ENCODE data around the gene CHDH. TPM values are rescaled to one million over a fixed set of nuclear protein-coding genes. Genes with fewer than 3 reads are reported as not detected.

Gene CHDH
- polyA plus RNA-seq, 3 donors, result 0.22 to 5.4 (median 0.92) TPM

DNA sequence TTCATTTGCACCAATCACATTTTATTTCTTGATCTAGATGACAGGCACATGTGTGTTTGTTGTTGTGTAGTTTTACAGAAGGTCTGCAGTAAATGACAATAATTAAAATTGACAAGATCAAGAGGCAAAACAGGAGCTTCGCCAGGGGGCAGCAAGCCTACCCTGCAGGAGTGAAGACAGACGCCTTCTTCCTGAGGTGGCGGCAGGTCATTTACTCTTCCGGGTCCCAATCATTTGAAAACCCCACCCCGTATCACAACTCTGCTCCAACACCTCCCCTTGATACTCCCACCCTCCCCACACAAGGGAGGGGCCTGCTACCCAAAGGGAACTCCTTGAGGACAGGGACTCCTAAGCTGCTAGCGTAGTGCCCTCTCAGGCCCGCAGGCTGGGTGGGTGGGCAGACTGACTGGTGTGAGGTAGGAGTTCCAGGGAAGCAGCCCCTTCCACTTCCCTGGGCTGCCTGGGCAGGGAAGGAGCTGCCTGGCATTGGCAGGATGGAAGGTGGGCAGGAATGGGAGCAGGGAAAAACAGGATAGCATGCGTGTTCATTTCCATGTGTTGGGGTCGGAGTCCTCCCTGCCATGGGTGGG, 13.1 kb downstream of the CHDH start:
- H3K27ac ChIP-seq (ENCODE audit: low read depth, low read length), result no peak overlapping the region
- whole genome bisulfite sequencing, 3 donors, result 83 to 89% (median 87%) methylated on average over 9 of the region's 9 CpGs

DNA sequence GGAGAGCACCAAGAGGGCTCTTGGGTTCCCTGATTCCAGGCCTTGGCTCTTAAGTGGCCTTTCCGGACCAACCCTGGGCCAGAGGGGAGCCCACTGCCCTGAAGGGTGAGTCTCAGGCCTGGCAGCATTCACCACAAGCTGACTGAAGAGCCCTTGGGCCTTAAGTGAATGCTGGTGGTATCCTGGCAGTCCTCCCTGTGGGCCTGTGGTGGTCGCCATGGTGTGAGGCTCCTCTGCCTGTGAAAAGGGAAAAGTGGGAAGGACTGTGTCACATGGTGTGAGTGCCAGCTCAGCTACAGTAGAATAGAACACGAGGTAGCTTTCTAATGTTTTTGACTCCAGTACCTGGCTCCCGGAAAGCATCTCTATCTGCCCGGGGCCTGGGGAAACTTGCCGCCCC, 15.3 kb downstream of the CHDH start:
- 81 to 88% (median 86%) methylated on average over 6 of the region's 6 CpGs for WGBS, 3 donors

DNA sequence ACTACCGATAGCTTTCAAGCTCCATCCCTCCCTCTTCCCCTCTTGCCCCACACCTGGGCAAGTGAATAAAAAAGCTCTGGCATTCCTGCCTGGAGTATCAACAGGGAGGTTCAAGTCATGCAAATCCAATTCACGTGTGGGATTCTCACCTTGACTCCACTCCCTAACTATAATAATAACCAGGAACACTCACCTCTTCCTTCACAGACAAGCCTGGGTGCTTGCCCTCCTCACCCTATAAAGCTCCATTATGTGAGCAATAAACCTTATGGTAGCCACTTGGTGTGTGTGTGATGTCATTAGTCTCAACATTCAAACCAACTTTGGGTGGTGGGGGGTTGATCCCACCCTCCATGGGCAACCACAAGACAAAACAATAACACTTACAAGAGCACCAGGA, 16.6 kb downstream of the CHDH start:
- WGBS, 3 donors, result 80 to 85% (median 84%) methylated on average over 2 of the region's 2 CpGs

More for the DNA sequence above, 15.3 kb downstream of the CHDH start:
- H3K27ac ChIP-seq (ENCODE audit: low read depth, low read length), result no peak overlapping the region

DNA sequence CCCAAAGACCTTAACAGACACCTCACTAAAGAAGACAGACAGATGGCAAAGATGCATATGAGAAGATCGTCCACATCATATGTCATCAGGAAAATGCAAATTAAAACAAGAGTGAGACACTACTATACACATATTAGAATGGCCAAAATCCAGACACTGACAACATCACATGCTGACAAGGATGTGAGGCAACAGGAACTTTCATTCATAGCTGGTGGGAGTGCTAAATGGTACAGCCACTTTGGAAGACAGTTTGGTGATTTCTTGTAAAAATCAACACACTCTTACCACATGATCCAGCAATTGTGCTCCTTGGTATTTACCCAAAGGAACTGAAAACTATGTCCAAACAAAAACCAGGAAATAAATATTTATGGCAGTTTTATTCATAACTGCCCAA, 17.6 kb downstream of the CHDH start:
- WGBS, 3 donors, result 68 to 89% (median 71%) methylated on average over 1 of the region's 1 CpG
- H3K27ac ChIP-seq (ENCODE audit: low read depth, low read length), result no peak overlapping the region

More for the DNA sequence above, 16.6 kb downstream of the CHDH start:
- H3K27ac ChIP-seq (ENCODE audit: low read depth, low read length), result no peak overlapping the region

DNA sequence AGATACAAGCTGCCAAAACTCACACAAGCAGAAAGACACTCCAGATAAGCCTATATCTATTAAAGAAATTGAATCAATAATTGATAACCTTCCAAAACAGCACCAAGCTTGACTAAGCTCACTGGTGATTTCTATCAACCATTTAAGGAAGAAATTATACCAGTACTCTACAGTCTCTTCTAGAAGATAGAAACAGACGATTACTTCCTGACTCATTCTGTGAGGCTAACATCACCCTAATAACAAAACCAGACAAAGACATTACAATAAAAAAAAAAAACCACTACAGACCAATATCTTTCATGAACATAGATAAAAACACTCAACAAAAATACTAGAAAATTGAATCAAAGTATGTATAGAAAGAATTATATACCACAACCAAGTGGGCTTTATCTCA, 20.2 kb downstream of the CHDH start:
- no peak overlapping the region for H3K27ac ChIP-seq (ENCODE audit: low read depth, low read length)
- WGBS, 3 donors, result 40 to 67% (median 66%) methylated on average over 1 of the region's 1 CpG

DNA sequence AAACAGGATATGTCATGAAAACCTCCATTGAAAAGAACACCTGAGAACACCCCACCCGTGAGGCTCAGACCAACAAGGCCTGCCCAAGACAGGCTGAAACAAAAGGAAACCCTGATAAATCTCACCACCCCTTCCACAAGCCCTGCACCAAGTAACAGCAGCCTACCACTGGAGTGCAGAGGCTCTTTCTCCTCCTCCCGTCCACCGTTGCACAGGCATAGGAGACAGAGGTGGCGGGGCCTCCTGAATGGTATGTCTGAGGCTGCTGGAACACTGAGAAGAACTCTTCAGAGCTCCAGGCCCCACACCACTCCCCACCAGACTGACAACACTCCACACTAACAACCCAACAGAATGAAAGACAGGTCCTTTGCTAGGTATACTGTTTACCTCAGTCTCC, 21.4 kb downstream of the CHDH start:
- WGBS, 3 donors, result 85 to 94% (median 87%) methylated on average over 4 of the region's 4 CpGs
- no peak overlapping the region for H3K27ac ChIP-seq (ENCODE audit: low read depth, low read length)

DNA sequence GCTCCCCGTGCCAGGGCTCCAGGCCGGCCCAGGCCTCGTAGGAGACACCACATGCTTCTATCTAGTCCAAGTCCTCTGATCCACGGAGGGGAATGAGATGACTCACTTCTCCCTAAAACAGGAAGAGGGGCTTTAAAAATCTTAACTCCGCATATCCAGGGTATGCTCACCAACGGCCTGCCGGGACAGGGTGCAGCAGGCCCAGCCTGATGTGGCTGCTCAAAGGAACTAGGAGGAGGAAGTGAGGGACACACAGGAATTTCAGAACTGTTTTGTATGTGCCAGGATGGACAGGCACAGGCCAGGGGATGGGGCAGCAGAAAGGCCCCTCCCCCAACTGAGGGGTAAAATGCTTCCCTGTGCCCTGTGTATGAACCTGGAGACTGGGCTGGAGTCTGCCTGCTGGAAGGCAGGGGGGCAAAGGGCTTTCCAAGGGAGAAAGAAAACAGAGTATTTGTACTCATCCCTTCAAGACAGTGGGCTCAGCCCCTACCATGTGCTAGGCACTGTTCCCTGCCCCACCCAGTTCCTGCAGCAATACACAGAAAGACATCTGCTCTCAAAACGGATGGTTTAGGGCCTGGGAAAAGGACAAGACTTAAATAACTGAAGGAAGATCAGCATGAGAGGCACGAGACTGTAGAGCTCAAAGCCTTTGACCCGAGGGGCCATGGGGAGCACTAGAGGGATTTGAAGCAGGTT, 22.1 kb downstream of the CHDH start:
- H3K27ac ChIP-seq (ENCODE audit: low read depth, low read length), result no peak overlapping the region

DNA sequence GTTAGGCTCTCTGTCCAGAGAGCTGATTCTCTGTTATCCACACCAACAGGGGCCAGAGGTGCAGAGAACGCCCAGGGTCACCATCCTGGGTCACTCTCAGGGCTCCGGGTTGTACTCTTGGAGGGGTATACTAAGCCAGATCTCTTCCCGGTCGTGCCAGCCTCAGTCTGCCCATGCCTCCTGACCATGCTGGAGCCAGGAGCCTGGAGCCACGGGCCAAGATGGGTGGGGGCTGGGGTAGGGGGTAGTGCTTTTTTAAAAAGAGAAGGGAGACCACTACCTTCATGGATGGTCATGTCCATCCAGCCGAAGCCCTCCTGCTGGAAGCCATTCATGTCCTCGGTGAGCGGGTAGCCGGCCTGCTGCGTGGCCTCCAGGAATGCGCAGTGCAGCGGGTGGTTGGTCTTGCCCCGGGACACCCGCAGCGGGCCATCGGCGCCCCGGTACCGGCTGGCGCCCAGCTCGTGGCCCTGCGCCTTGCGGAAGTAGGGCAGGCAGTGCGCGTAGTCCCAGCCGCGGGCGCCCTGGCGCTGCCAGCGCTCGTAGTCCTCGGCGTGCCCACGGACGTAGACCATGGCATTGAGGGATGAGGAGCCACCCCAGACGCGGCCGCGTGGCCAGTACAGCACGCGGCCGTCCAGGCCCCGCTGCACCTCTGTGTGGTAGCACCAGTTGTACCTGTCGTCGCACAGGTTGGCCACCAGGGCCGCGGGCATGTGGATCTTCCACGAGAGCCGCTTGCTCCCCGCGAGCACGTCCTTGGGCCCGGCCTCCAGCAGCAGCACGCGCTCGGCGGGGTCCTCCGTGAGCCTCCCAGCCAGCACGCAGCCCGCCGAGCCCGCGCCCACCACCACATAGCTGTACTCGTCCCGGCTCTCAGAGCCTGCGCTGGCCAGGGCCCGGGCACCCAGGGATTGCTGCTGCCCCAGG, 22.9 kb downstream of the CHDH start:
- 96 to 97% (median 96%) methylated on average over 66 to 67 of the region's 67 CpGs for WGBS, 3 donors

More for the DNA sequence above, 22.1 kb downstream of the CHDH start:
- WGBS, 3 donors, result 64 to 82% (median 73%) methylated on average over 10 of the region's 10 CpGs

DNA sequence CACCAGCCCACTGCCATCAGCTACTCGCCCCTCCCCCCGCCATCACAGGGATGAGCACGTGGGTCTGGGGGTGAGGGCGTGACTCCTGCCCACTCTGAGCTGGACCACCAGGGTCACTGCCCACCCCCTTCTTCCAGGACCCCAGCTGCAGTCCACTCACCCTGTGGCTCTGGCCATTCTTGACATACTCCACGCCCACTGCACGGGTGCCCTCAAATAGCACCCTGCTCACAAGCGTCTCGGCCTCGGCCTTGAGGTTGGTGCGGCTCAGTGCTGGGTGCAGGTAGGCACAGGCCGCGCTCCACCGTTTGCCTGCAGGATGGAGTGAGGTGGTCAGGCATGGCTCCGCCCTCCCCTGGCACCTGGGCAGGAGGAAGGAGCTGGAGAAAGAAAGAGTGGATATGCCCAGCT, 23.9 kb downstream of the CHDH start:
- WGBS, 3 donors, result 85 to 90% (median 89%) methylated on average over 14 of the region's 14 CpGs
- H3K27ac ChIP-seq (ENCODE audit: low read depth, low read length), result no peak overlapping the region

More for the DNA sequence above, 22.9 kb downstream of the CHDH start:
- no peak overlapping the region for H3K27ac ChIP-seq (ENCODE audit: low read depth, low read length)

DNA sequence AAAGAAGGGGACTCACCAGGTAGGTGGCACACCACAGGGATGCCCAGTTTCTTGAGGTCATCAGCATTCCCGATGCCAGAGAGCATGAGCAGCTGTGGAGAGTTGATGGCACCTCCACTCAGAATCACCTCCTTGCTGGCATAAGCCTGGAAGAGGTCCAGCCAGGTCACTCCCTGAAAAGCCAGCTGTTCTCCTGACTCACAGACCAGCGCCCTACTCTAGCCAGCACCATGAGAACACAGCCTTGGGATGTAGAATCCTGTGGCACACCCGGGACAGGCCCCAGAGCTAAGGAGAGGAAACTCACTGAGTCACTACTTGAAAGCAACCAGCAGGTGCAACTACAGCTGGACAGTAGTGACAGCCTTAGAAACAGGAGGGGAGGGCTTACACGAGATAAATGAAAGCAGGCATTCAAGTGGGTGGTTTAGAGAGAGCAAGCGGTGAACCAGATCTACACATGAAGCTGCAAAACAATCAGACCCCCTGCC, 24.5 kb downstream of the CHDH start:
- 67 to 76% (median 70%) methylated on average over 5 of the region's 5 CpGs for WGBS, 3 donors
- no peak overlapping the region for H3K27ac ChIP-seq (ENCODE audit: low read depth, low read length)

DNA sequence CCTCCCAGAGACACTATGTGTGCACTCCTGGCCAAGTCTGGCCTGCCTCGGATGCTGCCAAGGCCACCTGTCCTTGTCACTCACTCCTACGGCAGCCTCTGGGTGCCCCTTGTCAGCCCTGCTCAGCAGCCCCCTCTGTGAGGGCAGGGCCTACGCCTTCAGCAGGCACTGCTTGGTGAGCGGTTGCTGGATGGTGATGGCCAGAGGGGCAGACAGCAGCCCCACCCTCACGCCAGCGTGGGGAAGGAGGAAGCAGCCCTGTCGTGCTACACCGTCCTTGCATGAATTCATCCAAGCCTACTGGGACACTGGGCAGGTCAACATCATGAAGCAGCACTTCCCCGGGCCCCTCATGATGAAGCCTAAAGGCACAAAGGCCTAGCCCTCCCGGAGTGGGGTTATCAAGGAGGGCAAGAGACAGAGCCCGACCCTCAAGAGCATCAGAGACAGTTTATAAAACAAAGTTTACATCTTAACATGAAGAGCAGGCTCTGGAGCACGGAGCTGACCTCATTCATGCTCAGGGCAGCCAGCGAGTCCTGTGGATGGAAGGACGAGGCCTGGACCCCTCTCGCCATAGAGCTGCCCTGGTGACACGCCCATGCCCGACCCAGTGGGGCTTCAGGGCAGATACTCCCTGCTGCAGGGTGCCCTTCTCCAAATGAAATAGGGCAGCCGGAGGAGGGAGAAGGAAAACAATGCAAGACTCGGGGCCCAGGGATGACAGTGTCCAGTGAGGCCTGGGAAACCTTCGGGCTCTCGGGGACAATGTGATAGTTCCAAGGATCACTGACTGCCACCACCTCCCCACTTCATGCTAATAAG, 25.3 kb downstream of the CHDH start:
- 79 to 80% (median 79%) methylated on average over 21 of the region's 21 CpGs for WGBS, 3 donors
- H3K27ac ChIP-seq (ENCODE audit: low read depth, low read length), result no peak overlapping the region

DNA sequence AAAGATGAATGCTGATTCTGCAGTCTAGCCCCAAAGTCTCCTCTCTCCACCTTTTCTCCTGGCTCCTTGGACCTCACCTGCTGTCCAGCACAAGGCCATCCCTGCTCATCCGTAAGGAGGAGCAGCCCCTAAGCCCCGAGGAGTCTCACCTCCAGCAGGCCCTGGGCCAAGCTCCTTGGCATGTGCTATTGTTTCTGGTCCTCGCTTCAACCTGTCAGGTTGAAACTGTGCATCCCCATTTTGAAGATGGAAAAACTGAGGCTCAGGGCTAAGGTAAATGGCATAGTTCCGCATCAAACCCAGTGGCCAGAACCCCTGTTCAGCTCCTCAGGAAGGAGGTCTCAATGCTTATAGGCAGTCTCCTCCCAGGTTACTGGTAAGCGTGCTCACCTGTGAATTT, 26.1 kb downstream of the CHDH start:
- WGBS, 3 donors, result 92 to 95% (median 93%) methylated on average over 5 of the region's 5 CpGs
- no peak overlapping the region for H3K27ac ChIP-seq (ENCODE audit: low read depth, low read length)

DNA sequence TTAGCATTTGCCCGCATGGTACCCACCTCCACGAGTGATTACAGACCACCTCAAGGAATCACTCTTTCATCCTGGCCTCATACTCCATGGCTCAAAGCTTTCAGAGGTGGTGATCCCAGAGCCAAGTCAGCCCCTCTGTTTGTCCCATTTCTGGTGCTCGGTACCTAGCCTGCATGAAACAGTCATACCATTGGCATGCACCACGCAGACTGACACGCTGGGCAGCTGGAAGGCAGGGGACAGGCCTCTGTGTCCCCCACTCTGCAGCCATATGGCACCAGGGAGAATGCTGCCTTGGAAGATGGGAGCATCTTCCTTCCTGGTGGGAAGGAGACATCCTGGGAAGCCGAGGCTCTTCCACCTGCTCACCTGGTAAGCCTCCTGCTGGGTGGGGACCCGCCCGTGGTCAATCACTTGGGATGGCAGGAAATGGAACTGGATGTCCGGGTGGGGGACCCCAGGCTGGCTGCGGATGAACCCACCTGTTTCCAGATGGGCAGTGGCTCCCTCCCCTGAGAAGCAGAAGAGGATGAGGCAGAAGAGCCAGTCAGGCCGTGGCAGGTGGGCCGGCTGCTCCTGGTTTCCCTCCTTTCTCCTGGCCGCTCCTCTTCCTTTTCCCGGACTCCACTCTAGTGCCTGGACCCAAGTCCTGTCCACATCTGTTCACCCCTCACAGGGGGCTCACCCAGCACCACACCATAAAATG, 26.9 kb downstream of the CHDH start:
- 89 to 93% (median 90%) methylated on average over 12 to 14 of the region's 14 CpGs for WGBS, 3 donors
- H3K27ac ChIP-seq (ENCODE audit: low read depth, low read length), result no peak overlapping the region

DNA sequence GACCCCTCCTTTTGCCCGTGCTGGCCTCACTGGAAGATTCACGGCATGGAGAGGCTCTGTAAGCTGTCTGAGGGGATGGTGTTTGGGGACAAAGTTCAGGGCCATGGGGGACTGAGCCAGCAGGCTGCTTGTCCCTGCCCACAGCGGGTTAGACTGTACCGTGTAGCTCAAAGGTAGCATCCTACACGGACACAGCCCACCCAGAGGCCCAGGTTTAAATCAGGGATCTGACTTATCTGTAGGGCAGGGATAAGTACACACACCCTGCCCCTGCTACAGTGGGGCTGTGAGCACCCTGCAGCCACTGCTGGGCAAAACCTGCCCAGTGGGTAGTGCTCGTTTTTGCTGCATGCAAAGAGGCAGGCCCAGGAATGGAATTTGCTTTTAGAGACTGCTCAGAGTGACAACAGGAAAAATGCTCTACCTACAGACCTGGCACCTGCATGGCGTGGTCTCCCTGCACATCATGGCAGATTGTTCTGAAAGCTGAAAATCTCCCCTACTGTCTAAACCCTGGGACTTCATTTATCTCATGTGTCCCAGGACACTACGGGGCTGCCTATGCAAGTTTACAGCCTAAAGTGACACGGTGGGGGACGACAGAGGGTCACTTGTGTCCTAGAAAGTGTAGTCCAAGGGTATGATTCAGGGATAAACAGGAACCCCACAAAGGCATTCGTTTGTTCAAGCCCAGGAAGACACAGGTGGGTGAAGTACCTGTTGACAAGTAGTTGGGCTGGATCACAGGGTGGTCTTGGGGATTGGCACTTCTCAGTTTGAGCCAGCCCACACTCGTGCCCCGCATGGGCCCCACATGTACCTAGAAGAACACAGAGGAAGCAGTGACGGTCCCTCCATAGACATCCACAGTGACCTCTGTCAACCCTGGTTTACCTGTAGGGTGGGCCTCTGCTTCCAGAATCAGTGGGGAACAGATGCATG, 27.7 kb downstream of the CHDH start:
- 76 to 84% (median 80%) methylated on average over 14 of the region's 14 CpGs for WGBS, 3 donors
- H3K27ac ChIP-seq (ENCODE audit: low read depth, low read length), result no peak overlapping the region

DNA sequence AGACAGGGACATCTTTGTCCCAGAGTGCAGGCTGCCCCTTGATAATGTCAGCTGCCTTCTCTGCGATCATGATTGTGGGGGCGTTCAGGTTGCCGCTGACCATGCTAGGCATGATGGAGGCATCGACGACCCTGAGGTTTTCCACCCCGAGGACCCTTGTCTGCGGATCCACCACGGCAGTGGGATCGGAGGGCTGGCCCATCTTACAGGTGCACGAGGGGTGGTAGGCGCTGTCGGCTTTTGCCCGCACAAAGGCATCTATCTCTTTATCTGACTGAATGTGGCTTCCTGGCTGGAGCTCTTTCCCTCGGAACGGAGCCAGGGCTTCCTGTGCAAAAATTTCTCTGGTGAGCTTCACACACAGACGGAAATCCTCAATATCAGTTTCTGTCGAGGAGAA, 28.4 kb downstream of the CHDH start:
- 65 to 83% (median 79%) methylated on average over 17 of the region's 17 CpGs for WGBS, 3 donors
- no peak overlapping the region for H3K27ac ChIP-seq (ENCODE audit: low read depth, low read length)

DNA sequence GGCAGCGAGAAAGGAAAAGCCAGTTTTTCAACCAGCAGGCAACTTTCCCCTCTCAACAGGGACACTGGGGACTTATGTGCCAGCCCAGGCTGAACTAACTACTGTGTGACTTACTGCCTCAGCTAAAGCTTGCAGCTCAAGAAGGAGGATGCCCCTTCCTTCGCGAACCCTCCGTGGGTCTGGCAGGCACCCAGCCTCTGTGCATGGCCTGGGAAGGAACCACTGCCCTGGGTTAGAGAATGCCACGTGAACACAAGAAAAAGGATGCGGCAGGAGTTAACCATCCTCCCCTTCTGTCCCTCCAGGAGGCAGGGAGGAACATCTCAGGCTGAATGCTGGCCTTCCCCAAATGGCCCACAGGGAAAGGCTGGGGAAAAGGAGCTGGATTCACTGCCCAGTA, 29.0 kb downstream of the CHDH start:
- H3K27ac ChIP-seq (ENCODE audit: low read depth, low read length), result no peak overlapping the region
- 80 to 88% (median 81%) methylated on average over 6 of the region's 6 CpGs for WGBS, 3 donors

DNA sequence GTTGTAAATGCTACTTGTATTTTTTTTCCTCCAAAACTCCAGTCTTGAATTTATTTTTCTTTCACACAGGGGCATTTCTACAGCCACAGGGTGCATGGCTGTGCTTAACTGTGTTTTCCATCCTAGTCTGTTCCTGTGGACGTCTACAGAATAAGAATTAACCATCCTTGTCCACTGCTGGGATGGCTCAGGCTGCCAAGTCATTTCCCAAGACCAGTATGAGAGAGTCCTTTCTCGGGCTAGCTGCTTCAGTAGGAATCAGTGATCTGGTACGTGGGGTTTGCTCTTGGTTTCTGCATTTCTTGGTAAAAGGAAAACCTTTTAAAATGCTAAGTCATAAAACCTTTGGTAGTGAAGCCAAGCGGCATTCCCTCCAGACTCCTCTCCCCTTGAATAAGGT, 29.8 kb downstream of the CHDH start:
- 71 to 83% (median 79%) methylated on average over 4 of the region's 4 CpGs for WGBS, 3 donors
- H3K27ac ChIP-seq (ENCODE audit: low read depth, low read length), result no peak overlapping the region

Data from adipose tissue (tissue), 3 donors.